HUES48 (cell line): Measurements from ENCODE around the gene CLDN9.
"Not testable (repeated sequence)": the region's sequence is repeated elsewhere in the genome, so short reads cannot be mapped to it uniquely, and the experiment has no call there.

Source experiments
- H3K27ac ChIP-seq: one replicate; pipeline ENCODE4 v1.7.0; 2013; ENCODE audit warnings: low read depth, low read length, inconsistent platforms
- H3K27me3 ChIP-seq: 2 replicates; pipeline ENCODE4 v1.6.1; 2013; ENCODE audit warnings: mild to moderate bottlenecking, low read length; ENCODE audit not compliant: control insufficient read depth, insufficient read depth
- H3K36me3 ChIP-seq: 2 replicates; pipeline ENCODE4 v1.6.1; 2013; ENCODE audit warnings: low read length; ENCODE audit not compliant: control insufficient read depth, insufficient read depth
- H3K4me1 ChIP-seq: 2 replicates; pipeline ENCODE4 v1.6.1; 2013; ENCODE audit warnings: mild to moderate bottlenecking, low read length; ENCODE audit not compliant: control insufficient read depth, insufficient read depth
- H3K4me3 ChIP-seq: 2 replicates; pipeline ENCODE4 v1.5.1; 2013; ENCODE audit warnings: mild to moderate bottlenecking, low read depth, low read length
- H3K9ac ChIP-seq: 2 replicates; pipeline ENCODE4 v1.6.1; 2013; ENCODE audit warnings: mild to moderate bottlenecking, low read depth, low read length, moderate library complexity
- H3K9me3 ChIP-seq: 2 replicates; pipeline ENCODE4 v1.6.1; 2013; ENCODE audit warnings: low read length; ENCODE audit not compliant: control insufficient read depth, insufficient read depth

The CLDN9 gene

GRCh38 chr16:3052571-3053329 lies 40.0 kb downstream of the CLDN9 start:
- not testable (repeated sequence) for H3K4me1 ChIP-seq, H3K9me3 ChIP-seq, H3K9ac ChIP-seq, H3K27ac ChIP-seq, H3K36me3 ChIP-seq, H3K4me3 ChIP-seq
- H3K27me3 ChIP-seq: peaks cover 14% of the 10 kb centered on the region

GRCh38 chr16:3053330-3053710 lies 40.6 kb downstream of the CLDN9 start:
- H3K9ac ChIP-seq, H3K9me3 ChIP-seq, H3K36me3 ChIP-seq, H3K27me3 ChIP-seq, H3K27ac ChIP-seq, H3K4me1 ChIP-seq, H3K4me3 ChIP-seq: not testable (repeated sequence)

GRCh38 chr16:3054965-3055733 lies 42.4 kb downstream of the CLDN9 start:
- H3K9me3 ChIP-seq: no peaks in the 10 kb centered on the region
- H3K4me3 ChIP-seq: no peak overlapping the region
- no peak overlapping the region for H3K9ac ChIP-seq
- no peak overlapping the region for H3K27ac ChIP-seq
- H3K4me1 ChIP-seq: peaks cover 7% of the 10 kb centered on the region; the same call in 1 of the 2 replicates
- H3K36me3 ChIP-seq: peaks cover 3% of the 10 kb centered on the region; the same call in 1 of the 2 replicates
- no peaks in the 10 kb centered on the region; the same call in 1 of the 2 replicates for H3K27me3 ChIP-seq

- H3K9ac ChIP-seq, H3K27ac ChIP-seq, H3K9me3 ChIP-seq, H3K36me3 ChIP-seq, H3K4me3 ChIP-seq, H3K4me1 ChIP-seq, H3K27me3 ChIP-seq: not testable (repeated sequence)
Measured at GRCh38 chr16:3055734-3056115, 43.0 kb downstream of the CLDN9 start.

GRCh38 chr16:3056336-3057180 lies 43.8 kb downstream of the CLDN9 start:
- Histone ChIP-seq H3K4me1 (peaks cover 7% of the 10 kb centered on the region; the same call in 1 of the 2 replicates), H3K27me3 (no peaks in the 10 kb centered on the region; the same call in 1 of the 2 replicates), H3K9me3 (no peaks in the 10 kb centered on the region), H3K4me3 (no peak overlapping the region), H3K36me3 (peaks cover 3% of the 10 kb centered on the region; the same call in 1 of the 2 replicates), H3K27ac (no peak overlapping the region), H3K9ac (no peak overlapping the region)

GRCh38 chr16:3057181-3058138 lies 44.7 kb downstream of the CLDN9 start:
- Histone ChIP-seq H3K27me3 (no peaks in the 10 kb centered on the region; the same call in 1 of the 2 replicates), H3K36me3 (peaks cover 3% of the 10 kb centered on the region; the same call in 1 of the 2 replicates), H3K27ac (no peak overlapping the region), H3K9me3 (no peaks in the 10 kb centered on the region), H3K4me3 (peak overlapping the region; percentile 90; the same call in 1 of the 2 replicates), H3K9ac (no peak overlapping the region), H3K4me1 (peaks cover 7% of the 10 kb centered on the region; the same call in 1 of the 2 replicates)

- H3K9me3 ChIP-seq: no peaks in the 10 kb centered on the region
- peaks cover 3% of the 10 kb centered on the region; the same call in 1 of the 2 replicates for H3K36me3 ChIP-seq
- H3K4me1 ChIP-seq: peaks cover 7% of the 10 kb centered on the region; the same call in 1 of the 2 replicates
- no peaks in the 10 kb centered on the region; the same call in 1 of the 2 replicates for H3K27me3 ChIP-seq
- peak overlapping the region; percentile 64; the same call in 1 of the 2 replicates for H3K9ac ChIP-seq
- no peak overlapping the region for H3K27ac ChIP-seq
- peak overlapping the region; percentile 90 for H3K4me3 ChIP-seq
Measured at GRCh38 chr16:3058139-3059030, 45.7 kb downstream of the CLDN9 start.

GRCh38 chr16:3059041-3059722 lies 46.5 kb downstream of the CLDN9 start:
- Histone ChIP-seq H3K36me3 (peaks cover 3% of the 10 kb centered on the region; the same call in 1 of the 2 replicates), H3K4me3 (peak overlapping the region; percentile 90), H3K27me3 (no peaks in the 10 kb centered on the region; the same call in 1 of the 2 replicates), H3K9me3 (no peaks in the 10 kb centered on the region), H3K4me1 (peaks cover 7% of the 10 kb centered on the region; the same call in 1 of the 2 replicates), H3K9ac (peak overlapping the region; percentile 64; the same call in 1 of the 2 replicates), H3K27ac (peak overlapping the region; percentile 55)
